SU-DHL-6 (cell line): ENCODE results near the gene TMEM161A.

ENCODE experiments used
- H2AFZ ChIP-seq: fragments of 200-600 bp; sonication (generic); 2 replicates; pipeline ENCODE4 v1.6.1; 2014; ENCODE audit warnings: low read depth, mild to moderate bottlenecking, moderate library complexity, mixed read lengths, antibody characterized with exemption, low read length; ENCODE audit not compliant: severe bottlenecking
- H3F3A ChIP-seq: fragments of 200-600 bp; shearing (Covaris generic); 2 replicates; pipeline ENCODE4 v1.6.0; 2016; ENCODE audit warnings: antibody characterized with exemption, mild to moderate bottlenecking; ENCODE audit not compliant: insufficient read depth
- H3K27ac ChIP-seq: fragments of 200-600 bp; sonication (generic); 2 replicates; pipeline ENCODE4 v1.5.1; 2016; ENCODE audit warnings: low read depth, mild to moderate bottlenecking, low read length, moderate library complexity, mixed read lengths
- H3K27me3 ChIP-seq: fragments of 200-600 bp; sonication (generic), shearing (Covaris generic); 2 replicates; pipeline ENCODE4 v1.6.0; 2014; ENCODE audit warnings: mild to moderate bottlenecking, low read length
- H3K36me3 ChIP-seq: fragments of 200-600 bp; sonication (generic); 2 replicates; pipeline ENCODE4 v1.6.1; 2014; ENCODE audit warnings: mild to moderate bottlenecking, low read length, mixed read lengths
- H3K4me2 ChIP-seq: fragments of 300-600, 200-600 bp; shearing (Covaris generic), sonication (generic); 2 replicates; pipeline ENCODE4 v1.6.0; 2014; ENCODE audit warnings: low read length, low read depth, mild to moderate bottlenecking; ENCODE audit not compliant: poor library complexity, severe bottlenecking
- H3K4me3 ChIP-seq: fragments of 200-600 bp; sonication (generic); 2 replicates; pipeline ENCODE4 v1.5.1; 2014; ENCODE audit warnings: antibody characterized with exemption, low read length, mild to moderate bottlenecking, mixed read lengths; ENCODE audit not compliant: insufficient read depth, poor library complexity, severe bottlenecking
- H3K79me2 ChIP-seq: fragments of 200-600 bp; sonication (generic); 2 replicates; pipeline ENCODE4 v1.6.1; 2014; ENCODE audit warnings: mild to moderate bottlenecking, low read length, moderate library complexity; ENCODE audit not compliant: insufficient read depth
- H3K9ac ChIP-seq: fragments of 200-600 bp; sonication (generic); 2 replicates; pipeline ENCODE4 v1.7.0; 2014; ENCODE audit warnings: mild to moderate bottlenecking, low read length
- H3K9me2 ChIP-seq: fragments of 200-600 bp; sonication (generic); replicated peaks from 2 replicates; pipeline ENCODE4 v1.6.1; 2014; ENCODE audit warnings: low read length; ENCODE audit not compliant: insufficient read depth
- H3K9me3 ChIP-seq: fragments of 200-600 bp; sonication (generic); 2 replicates; pipeline ENCODE4 v1.6.1; 2014; ENCODE audit warnings: low read length, mixed read lengths; ENCODE audit not compliant: insufficient read depth
- H4K20me1 ChIP-seq: fragments of 200-600 bp; sonication (generic); 2 replicates; pipeline ENCODE4 v1.6.1; 2014; ENCODE audit warnings: low read depth, mild to moderate bottlenecking, antibody characterized with exemption, low read length, moderate library complexity, mixed read lengths
- CTCF ChIP-seq: fragments of 200-600 bp; sonication (generic); IDR thresholded peaks from one replicate; pipeline ENCODE4 v1.5.1; 2017; ENCODE audit warnings: antibody characterized with exemption, mild to moderate bottlenecking, low read length, moderate library complexity; ENCODE audit not compliant: insufficient read depth, poor library complexity, severe bottlenecking
- EZH2phosphoT487 ChIP-seq: fragments of 200-600 bp; sonication (generic), shearing (Covaris generic); conservative IDR thresholded peaks from 2 replicates; pipeline ENCODE4 v1.6.1; 2018; ENCODE audit warnings: mild to moderate bottlenecking, antibody characterized with exemption, low read length, moderate library complexity, mixed read lengths

The TMEM161A gene

GRCh38 chr19:19162495-19162894 lies 24.2 kb upstream of the TMEM161A start:
- H3K4me3 ChIP-seq: peak overlapping the region; percentile 36
- H3K4me2 ChIP-seq: peak overlapping the region; percentile 96
- no peaks in the 10 kb centered on the region for H4K20me1 ChIP-seq
- H3K9ac ChIP-seq: peak overlapping the region; percentile 94
- peaks cover 83% of the 10 kb centered on the region for H3K79me2 ChIP-seq
- no peaks in the 10 kb centered on the region for H3K9me3 ChIP-seq
- H2AFZ ChIP-seq: no peak overlapping the region
- no peaks in the 10 kb centered on the region for H3K9me2 ChIP-seq
- H3K27me3 ChIP-seq: no peaks in the 10 kb centered on the region
- H3K27ac ChIP-seq: peak overlapping the region; percentile 99
- H3K36me3 ChIP-seq: peaks cover 2% of the 10 kb centered on the region; the same call in 1 of the 2 replicates
- no peak for TF ChIP-seq EZH2phosphoT487
- TF ChIP-seq CTCF: no peak
- H3F3A ChIP-seq: peaks cover 95% of the 10 kb centered on the region

GRCh38 chr19:19160461-19161035 lies 22.3 kb upstream of the TMEM161A start:
- H3K79me2 ChIP-seq: peaks cover 70% of the 10 kb centered on the region
- H3F3A ChIP-seq: peaks cover 94% of the 10 kb centered on the region
- peak overlapping the region; percentile 99 for H3K27ac ChIP-seq
- no peaks in the 10 kb centered on the region for H3K27me3 ChIP-seq
- TF ChIP-seq CTCF (no peak), EZH2phosphoT487 (no peak)
- H3K4me3 ChIP-seq: peak overlapping the region; percentile 23
- no peaks in the 10 kb centered on the region for H4K20me1 ChIP-seq
- H3K4me2 ChIP-seq: peak overlapping the region; percentile 96
- H3K36me3 ChIP-seq: peaks cover 2% of the 10 kb centered on the region; the same call in 1 of the 2 replicates
- no peaks in the 10 kb centered on the region for H3K9me3 ChIP-seq
- no peaks in the 10 kb centered on the region for H3K9me2 ChIP-seq
- no peak overlapping the region for H2AFZ ChIP-seq
- peak overlapping the region; percentile 94 for H3K9ac ChIP-seq

DNA sequence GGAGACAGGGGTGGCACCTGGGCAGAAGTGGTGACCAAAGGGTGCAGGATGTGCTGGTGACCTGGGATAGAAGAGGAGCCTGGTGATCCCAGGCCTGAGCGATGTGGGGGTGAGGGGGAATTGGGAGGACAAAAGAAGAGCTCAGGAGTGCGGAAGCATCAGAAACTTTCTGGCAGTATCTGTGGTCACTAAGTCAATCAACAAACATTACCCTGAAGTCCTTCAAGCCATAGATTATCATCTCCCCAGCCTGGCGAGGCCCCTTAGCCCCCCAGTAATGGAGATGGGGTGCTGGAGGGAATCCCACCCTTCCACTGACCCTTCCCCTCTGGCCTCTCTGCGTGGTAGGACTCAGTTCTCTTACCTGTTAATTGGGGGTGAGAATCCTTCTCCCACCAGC lies 21.3 kb upstream of the TMEM161A start:
- Histone ChIP-seq H3K36me3 (peaks cover 2% of the 10 kb centered on the region; the same call in 1 of the 2 replicates), H3K79me2 (peaks cover 68% of the 10 kb centered on the region), H3F3A (peaks cover 92% of the 10 kb centered on the region), H3K27me3 (no peaks in the 10 kb centered on the region), H3K9me3 (no peaks in the 10 kb centered on the region), H3K9me2 (no peaks in the 10 kb centered on the region), H3K27ac (peak overlapping the region; percentile 99), H3K4me2 (peak overlapping the region; percentile 72), H3K9ac (peak overlapping the region; percentile 69), H4K20me1 (no peaks in the 10 kb centered on the region), H2AFZ (no peak overlapping the region), H3K4me3 (peak overlapping the region; percentile 8)
- no peak for TF ChIP-seq CTCF
- no peak for TF ChIP-seq EZH2phosphoT487
